HG03558 (cell line): ENCODE results near the gene P4HA2.
"Not testable (repeated sequence)": the region's sequence is repeated elsewhere in the genome, so short reads cannot be mapped to it uniquely, and the experiment has no call there.

ENCODE experiments used
- ATAC-seq: cut with Tn5 transposase; IDR thresholded peaks from one replicate; pipeline ENCODE4 v1.9.1; 2021; ENCODE audit warnings: moderate number of reproducible peaks; ENCODE audit not compliant: unreplicated experiment; ENCODE audit errors: extremely low read depth

The P4HA2 gene

DNA sequence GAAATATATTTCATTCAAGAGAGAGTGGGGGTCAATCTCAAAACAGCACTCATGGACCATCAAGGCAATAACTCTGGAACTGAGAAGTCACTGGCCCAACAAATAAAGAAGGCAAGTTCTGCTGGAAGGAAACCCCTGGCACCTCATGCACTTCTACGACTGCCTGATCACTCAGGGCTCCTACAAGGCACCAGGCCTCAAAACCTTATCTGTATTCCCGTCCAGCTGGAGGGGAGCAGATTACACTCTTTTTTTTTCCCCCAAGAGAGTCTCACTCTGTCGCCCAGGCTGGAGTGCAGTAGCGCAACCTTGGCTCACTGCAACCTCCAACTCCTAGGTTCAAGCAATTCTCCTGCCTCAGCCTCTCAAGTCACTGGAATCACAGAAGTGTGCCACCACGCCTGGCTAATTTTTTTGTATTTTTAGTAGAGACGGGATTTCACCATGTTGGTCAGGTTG lies 49.9 kb downstream of the P4HA2 start:
- ATAC-seq: no peak

DNA sequence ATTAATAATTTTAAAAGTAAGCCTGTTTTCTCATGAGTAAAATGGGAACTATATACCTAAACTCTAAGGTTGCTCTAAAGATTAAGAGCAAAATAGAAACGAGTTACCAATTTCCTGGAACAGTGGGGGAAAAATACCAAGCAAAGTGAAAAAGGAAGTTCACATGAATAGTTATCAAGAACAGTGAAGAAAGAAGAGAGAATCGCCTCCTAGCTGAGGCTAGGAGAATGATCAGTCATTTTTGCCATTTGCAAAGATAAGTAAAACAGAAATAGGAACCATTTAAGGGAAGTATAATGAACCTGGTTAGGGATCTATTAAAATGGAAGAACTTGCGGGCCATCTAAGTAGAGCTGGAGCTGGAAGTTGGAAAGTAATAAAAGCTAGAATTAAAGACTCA lies 50.7 kb downstream of the P4HA2 start:
- ATAC-seq: no peak

DNA sequence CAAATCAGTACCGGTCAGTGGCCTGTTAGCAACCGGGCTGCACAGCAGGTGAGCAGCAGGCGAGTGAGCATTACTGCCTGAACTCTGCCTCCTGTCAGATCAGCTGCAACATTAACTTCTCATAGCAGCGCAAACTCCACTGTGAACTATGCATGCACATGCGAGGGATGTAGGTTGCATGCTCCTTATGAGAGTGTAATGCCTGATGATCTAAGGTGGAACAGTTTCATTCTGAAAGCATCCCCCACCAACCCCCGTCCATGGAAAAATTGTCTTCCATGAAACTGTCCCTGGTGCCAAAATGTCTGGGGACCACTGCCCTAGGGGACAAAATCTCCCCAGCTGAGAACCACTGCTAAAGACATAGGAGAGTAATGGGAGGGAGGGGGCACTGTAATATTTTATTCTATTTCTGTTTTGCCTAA lies 51.1 kb downstream of the P4HA2 start:
- ATAC-seq: no peak

GRCh38 chr5:132162945-132163344 lies 64.7 kb downstream of the P4HA2 start:
- no peak for ATAC-seq

GRCh38 chr5:132161574-132162326 lies 65.9 kb downstream of the P4HA2 start:
- ATAC-seq: not testable (repeated sequence)

DNA sequence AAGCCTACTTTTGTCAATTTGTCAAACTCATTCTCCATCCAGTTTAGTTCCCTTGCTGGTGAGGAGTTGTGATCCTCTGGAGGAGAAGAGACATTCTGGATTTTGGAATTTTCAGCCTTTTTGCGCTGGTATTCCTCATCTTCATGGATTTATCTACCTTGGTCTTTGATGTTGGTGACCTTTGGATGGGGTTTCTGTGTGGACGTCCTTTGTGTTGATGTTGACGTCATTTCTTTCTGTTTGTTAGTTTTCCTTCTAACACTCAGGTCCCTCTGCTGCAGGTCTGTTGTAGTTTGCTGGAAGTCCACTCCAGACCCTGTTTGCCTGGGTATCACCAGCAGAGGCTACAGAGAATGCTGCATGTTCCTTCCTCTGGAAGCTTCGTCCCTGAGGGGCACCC lies 71.2 kb downstream of the P4HA2 start:
- ATAC-seq: no peak

- ATAC-seq: no peak
Observed at GRCh38 chr5:132150565-132150964, 77.1 kb downstream of the P4HA2 start.

DNA sequence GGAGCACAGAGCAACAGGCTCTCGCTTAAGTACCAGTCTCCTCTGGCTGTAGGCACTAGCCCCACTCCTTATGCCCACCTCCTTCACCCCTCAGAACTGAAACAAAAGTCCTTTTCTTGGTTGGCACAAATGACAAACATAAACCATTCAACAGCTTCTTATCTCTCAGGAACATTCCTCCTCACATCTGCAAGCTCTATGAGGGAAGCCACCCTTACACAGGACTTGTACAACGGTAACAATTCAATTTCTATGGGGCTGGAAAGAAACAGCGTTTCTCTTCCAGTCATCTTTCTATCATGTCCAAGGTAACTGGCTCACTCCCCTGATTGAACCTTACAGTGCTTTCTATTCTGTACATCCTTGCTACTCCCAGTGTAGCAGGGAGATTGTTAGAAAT lies 80.0 kb downstream of the P4HA2 start:
- no peak for ATAC-seq

GRCh38 chr5:132145326-132145725 lies 82.3 kb downstream of the P4HA2 start:
- ATAC-seq: not testable (repeated sequence)

- ATAC-seq: no peak
Observed at GRCh38 chr5:132143148-132143547, 84.5 kb downstream of the P4HA2 start.

DNA sequence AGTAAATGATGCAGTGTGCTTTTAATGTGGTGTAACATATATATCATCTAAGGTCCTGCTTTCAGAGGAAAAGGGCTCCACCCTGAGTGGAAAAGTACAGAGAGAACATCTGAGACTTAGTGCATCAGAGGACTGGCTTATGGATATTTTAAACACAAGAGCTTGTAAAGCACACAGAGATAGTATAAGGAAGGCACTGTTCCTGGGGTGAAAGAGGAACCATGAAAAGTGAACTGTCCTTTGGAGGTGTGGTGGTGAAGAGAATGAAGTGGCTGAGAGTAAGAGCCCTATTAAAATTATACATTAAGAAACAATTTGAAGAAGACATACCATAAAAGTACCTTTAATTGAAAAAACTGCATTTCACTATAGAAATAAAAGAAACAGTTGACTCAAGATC lies 85.2 kb downstream of the P4HA2 start:
- ATAC-seq: no peak
